Lower leg skin (tissue), 4 donors: Measurements from ENCODE around the gene PPP2R5C. TPM values are rescaled to one million over a fixed set of nuclear protein-coding genes. Genes with fewer than 3 reads are reported as not detected.

Source experiments
- DNase-seq, 2 donors: peaks; one replicate each; pipeline ENCODE4 v3.0.0-alpha.2; 2019; ENCODE audit warnings: low spot score in 2 of 2
- H3K4me3 ChIP-seq: fragments of 200-600 bp; sonication (generic); 2 replicates; pipeline ENCODE4 v1.5.1; 2017; ENCODE audit warnings: mild to moderate bottlenecking, low read depth; ENCODE audit not compliant: poor library complexity, severe bottlenecking
- CTCF ChIP-seq, 3 donors: fragments of 450-650 bp; IDR thresholded peaks; one replicate each; pipeline ENCODE4 v1.5.1; 2016; ENCODE audit warnings: antibody characterized with exemption in 3 of 3, mild to moderate bottlenecking in 3 of 3, moderate library complexity in 2 of 3
- POLR2A ChIP-seq, 2 donors: fragments of 450-650 bp; IDR thresholded peaks; one replicate each; pipeline ENCODE4 v1.6.1; 2016 to 2017; ENCODE audit warnings: antibody characterized with exemption in 2 of 2, mild to moderate bottlenecking in 1 of 2, moderate library complexity in 1 of 2
- WGBS, 2 donors: methylation state at CpG; one replicate each; pipeline ENCODE4 v1.1.5; 2018; 5-methylcytosine and 5-hydroxymethylcytosine counted together
- intact Hi-C: fragments of 100-400 bp; cut with DNase I; formaldehyde crosslinking; loops from one replicate; pipeline ENCODE4 v1.15.0; 2023; ENCODE audit warnings: low total_unique reads
- total RNA-seq, 4 donors: library from RNA; depleted of rRNA; stranded (reverse); fragments of >200 nt; gene quantifications; one replicate each; pipeline ENCODE4 v1.1.0, GENCODE V29; 2016

The PPP2R5C gene
- total RNA-seq, 4 donors from 2014 or later, result 74.6 to 89.9 (median 80.3) TPM

- 59 to 63% methylated on average over 4 of the region's 4 CpGs for WGBS, 2 donors
- intact Hi-C loops, result loop anchor here (5.0 kb wide), 1 partner anchor 1578 kb away; no protein-coding TSS in a partner anchor
- no peak overlapping the region for H3K4me3 ChIP-seq
- no peak for TF ChIP-seq POLR2A (IDR thresholded peaks at IDR 0.05)
- TF ChIP-seq CTCF (IDR thresholded peaks at IDR 0.05), result no peak
- peak in 1 of 2 donors; percentile 68 for DNase-seq
Observed at GRCh38 chr14:101950100-101950499, 188.6 kb downstream of the PPP2R5C start.

- TF ChIP-seq POLR2A (IDR thresholded peaks at IDR 0.05) (no peak), CTCF (IDR thresholded peaks at IDR 0.05) (no peak)
- WGBS, 2 donors, result 74 to 82% methylated on average over 4 of the region's 4 CpGs
- intact Hi-C loops, result loop anchor here (5.0 kb wide), 1 partner anchor 1578 kb away; no protein-coding TSS in a partner anchor
- no peak overlapping the region for H3K4me3 ChIP-seq
- peak in 1 of 2 donors; percentile 81 for DNase-seq
Observed at GRCh38 chr14:101950516-101951215, 189.2 kb downstream of the PPP2R5C start.

GRCh38 chr14:101953151-101953550 is 191.6 kb downstream of the PPP2R5C start:
- TF ChIP-seq POLR2A (IDR thresholded peaks at IDR 0.05), result no peak
- TF ChIP-seq CTCF (IDR thresholded peaks at IDR 0.05), result no peak
- DNase-seq, result peak in 1 of 2 donors; percentile 81
- intact Hi-C loops, result loop anchor here (5.0 kb wide), 1 partner anchor 1581 kb away; no protein-coding TSS in a partner anchor
- WGBS, 2 donors, result 73 to 81% methylated on average over 8 of the region's 8 CpGs
- no peak overlapping the region for H3K4me3 ChIP-seq

- DNase-seq, result peak in 1 of 2 donors; percentile 54
- intact Hi-C loops, result loop anchor here (5.0 kb wide), 1 partner anchor 1582 kb away; no protein-coding TSS in a partner anchor
- H3K4me3 ChIP-seq, result no peak overlapping the region
- no peak for TF ChIP-seq CTCF (IDR thresholded peaks at IDR 0.05)
- TF ChIP-seq POLR2A (IDR thresholded peaks at IDR 0.05), result no peak
- WGBS, 2 donors, result 82 to 89% methylated on average over 6 of the region's 6 CpGs
Observed at GRCh38 chr14:101954501-101954900, 193.0 kb downstream of the PPP2R5C start.

- intact Hi-C loops, result no loop called here
- 79 to 81% methylated on average over 34 of the region's 34 CpGs for WGBS, 2 donors
- peak in 1 of 2 donors; percentile 39 for DNase-seq
- H3K4me3 ChIP-seq, result no peak overlapping the region
- no peak for TF ChIP-seq POLR2A (IDR thresholded peaks at IDR 0.05)
Observed at GRCh38 chr14:101955695-101956161, 194.2 kb downstream of the PPP2R5C start.

GRCh38 chr14:101956179-101956885 is 194.8 kb downstream of the PPP2R5C start:
- intact Hi-C loops, result no loop called here
- 88 to 90% methylated on average over 20 to 25 of the region's 25 CpGs for WGBS, 2 donors
- no peak for TF ChIP-seq POLR2A (IDR thresholded peaks at IDR 0.05)
- DNase-seq, result peak in 1 of 2 donors; percentile 62
- no peak overlapping the region for H3K4me3 ChIP-seq
